HCT116 (cell line): ENCODE results near the gene FAM124B. TPM values are rescaled to one million over a fixed set of nuclear protein-coding genes. Genes with fewer than 3 reads are reported as not detected.

ENCODE experiments used
- ATAC-seq: fragments of 200-7000 bp; cut with Tn5 transposase; 2 replicates; pipeline ENCODE4 v1.9.1; 2020; ENCODE audit warnings: mild to moderate bottlenecking, moderate library complexity
- BruUV-seq: library from RNA; stranded (reverse); fragments of 400-500 nt; replicated peaks from 2 replicates; lab custom pipeline; 2021; lab: Mats Ljungman, UMichigan
- CTCF ChIA-PET: fragments of 300-600 bp; sonication (Branson Sonifier 250); formaldehyde crosslinking; loops from one replicate; lab custom pipeline; 2021; ENCODE audit warnings: antibody characterized with exemption; lab: Charles Lee
- POLR2A ChIA-PET: fragments of 300-600, 350-600 bp; sonication (Branson Sonifier 250); formaldehyde crosslinking; loops from one replicate; lab custom pipeline; 2021; ENCODE audit warnings: antibody characterized with exemption; lab: Charles Lee
- RAD21 ChIA-PET, 2 experiments: fragments of 300-600 bp; sonication (Branson Sonifier 250); formaldehyde crosslinking; loops; one replicate each; lab custom pipeline; 2023; ENCODE audit warnings: low total read pairs in 2 of 2; ENCODE audit not compliant: uncharacterized antibody in 2 of 2, unreplicated experiment in 2 of 2, low non-redundant PET in 1 of 2; lab: Charles Lee
- DNase-seq: peaks from one replicate; pipeline ENCODE4 v3.0.0-alpha.2; 2010; ENCODE audit warnings: low read depth, low spot score
- H2AFZ ChIP-seq: fragments of 200-600 bp; shearing (Covaris generic), sonication (generic); 2 replicates; pipeline ENCODE4 v1.6.1; 2017; ENCODE audit warnings: low read depth, mixed run types, mixed read lengths, antibody characterized with exemption, low read length; ENCODE audit not compliant: poor library complexity, severe bottlenecking
- H3K27ac ChIP-seq: 2 replicates; pipeline ENCODE4 v1.5.1; 2012; ENCODE audit warnings: low read depth, low read length
- H3K27me3 ChIP-seq: fragments of 200-600 bp; sonication (generic); 2 replicates; pipeline ENCODE4 v1.6.1; 2016; ENCODE audit warnings: mixed run types, low read length, mixed read lengths; ENCODE audit not compliant: insufficient read depth
- H3K36me3 ChIP-seq, 2 experiments: fragments of 200-500 bp in 1 of 2; fragments of 200-600 bp in 1 of 2; sonication (Bioruptor generic) in 1 of 2; sonication (generic) in 1 of 2; 2 replicates each; pipeline versions ENCODE4 v1.5.1 to v1.6.1; 2014 to 2016; ENCODE audit warnings: low read length in 2 of 2, inconsistent platforms in 1 of 2, mixed read lengths in 1 of 2, mixed run types in 1 of 2; ENCODE audit not compliant: insufficient read depth in 2 of 2, control insufficient read depth in 1 of 2
- H3K4me1 ChIP-seq, 2 experiments: fragments of 200-600 bp in 1 of 2; sonication (generic) in 1 of 2; 2 replicates each; pipeline versions ENCODE4 v1.5.1 to v1.6.1; 2012 to 2017; ENCODE audit warnings: low read length in 2 of 2, inconsistent platforms in 1 of 2, mild to moderate bottlenecking in 1 of 2, mixed read lengths in 1 of 2, mixed run types in 1 of 2, moderate library complexity in 1 of 2; ENCODE audit not compliant: insufficient read depth in 2 of 2, control insufficient read depth in 1 of 2
- H3K4me2 ChIP-seq: fragments of 200-600 bp; sonication (generic); 2 replicates; pipeline ENCODE4 v1.6.1; 2017; ENCODE audit warnings: mixed run types, low read length, mixed read lengths
- H3K4me3 ChIP-seq, 2 experiments: fragments of 200-600 bp in 1 of 2; sonication (generic) in 1 of 2; replicated peaks in 1 of 2; 2 replicates each; pipeline ENCODE4 v1.5.1; 2011 to 2016; ENCODE audit warnings: low read length in 2 of 2, control low read depth in 1 of 2, low read depth in 1 of 2, mild to moderate bottlenecking in 1 of 2, mixed read lengths in 1 of 2, mixed run types in 1 of 2
- H3K79me2 ChIP-seq: fragments of 200-600 bp; sonication (generic); 2 replicates; pipeline ENCODE4 v1.6.1; 2017; ENCODE audit warnings: mild to moderate bottlenecking, mixed run types, low read length, moderate library complexity, mixed read lengths; ENCODE audit not compliant: insufficient read depth
- H3K9ac ChIP-seq: fragments of 200-600 bp; sonication (generic); 2 replicates; pipeline ENCODE4 v1.6.1; 2016; ENCODE audit warnings: low read length, mixed read lengths
- H3K9me2 ChIP-seq: fragments of 200-600 bp; sonication (generic), shearing (Covaris generic); 2 replicates; pipeline ENCODE4 v1.6.1; 2017; ENCODE audit warnings: mixed run types, mild to moderate bottlenecking, moderate library complexity; ENCODE audit not compliant: insufficient read depth
- H3K9me3 ChIP-seq, 2 experiments: fragments of 200-500 bp in 1 of 2; fragments of 200-600 bp in 1 of 2; sonication (Bioruptor generic) in 1 of 2; sonication (generic) in 1 of 2; 2 replicates each; pipeline ENCODE4 v1.6.1; 2014 to 2017; ENCODE audit warnings: low read length in 2 of 2, mixed read lengths in 2 of 2, inconsistent platforms in 1 of 2, low read depth in 1 of 2, mild to moderate bottlenecking in 1 of 2, mixed run types in 1 of 2, moderate library complexity in 1 of 2; ENCODE audit not compliant: control insufficient read depth in 1 of 2, insufficient read depth in 1 of 2
- H4K20me1 ChIP-seq: fragments of 200-600 bp; sonication (generic), shearing (Covaris generic); 2 replicates; pipeline ENCODE4 v1.6.1; 2017; ENCODE audit warnings: mixed run types, mild to moderate bottlenecking, moderate library complexity; ENCODE audit not compliant: insufficient read depth
- ELF1 ChIP-seq: IDR thresholded peaks from 2 replicates; pipeline ENCODE4 v1.6.1; 2012; ENCODE audit warnings: low read depth, borderline replicate concordance
- FOSL1 ChIP-seq: IDR thresholded peaks from 2 replicates; pipeline ENCODE4 v1.6.1; 2012; ENCODE audit warnings: low read depth
- JUND ChIP-seq: IDR thresholded peaks from 2 replicates; pipeline ENCODE4 v1.6.1; 2012
- POLR2AphosphoS5 ChIP-seq: IDR thresholded peaks from 2 replicates; pipeline ENCODE4 v1.6.1; 2011; ENCODE audit warnings: mild to moderate bottlenecking, low read depth, low read length, moderate library complexity
- RAD21 ChIP-seq: IDR thresholded peaks from 2 replicates; pipeline ENCODE4 v1.6.1; 2012; ENCODE audit warnings: low read depth, mild to moderate bottlenecking
- TCF7L2 ChIP-seq: IDR thresholded peaks from 2 replicates; pipeline ENCODE4 v1.7.0; 2011; ENCODE audit warnings: borderline replicate concordance, inconsistent platforms; ENCODE audit not compliant: insufficient read depth, insufficient read length; ENCODE audit errors: extremely low read depth
- ZBTB33 ChIP-seq: IDR thresholded peaks from 2 replicates; pipeline ENCODE4 v1.6.1; 2011; ENCODE audit warnings: mild to moderate bottlenecking, low read length, moderate library complexity; ENCODE audit not compliant: insufficient replicate concordance; ENCODE audit errors: extremely low read depth
- ZNF274 ChIP-seq: fragments of 200-500 bp; sonication (Bioruptor generic); IDR thresholded peaks from 2 replicates; pipeline ENCODE4 v1.6.1; 2014; ENCODE audit warnings: mild to moderate bottlenecking, low read depth, low read length, inconsistent platforms
- intact Hi-C: fragments of 100-400 bp; cut with micrococcal nuclease; formaldehyde crosslinking; loops from 2 replicates; pipeline ENCODE4 v1.10.0; 2022
- total RNA-seq: library from RNA; stranded (reverse); gene quantifications from one replicate; pipeline ENCODE4 v1.2.1, GENCODE V29; 2021; ENCODE audit not compliant: unreplicated experiment
- TF ChIP-seq, protein P1 (sequence below): IDR thresholded peaks from 2 replicates; pipeline ENCODE4 v1.6.1; 2012; ENCODE audit warnings: low read depth

Gene FAM124B
- total RNA-seq, 1 experiment from 2014 or later, result not detected

GRCh38 chr2:224428787-224429440, 27.0 kb upstream of the FAM124B start:
- CTCF ChIA-PET, result no interaction called here
- H3K79me2 ChIP-seq, result no peaks in the 10 kb centered on the region
- RAD21 ChIA-PET, result no interaction called here
- H4K20me1 ChIP-seq, result no peaks in the 10 kb centered on the region
- H3K4me2 ChIP-seq, result no peak overlapping the region
- no peaks in the 10 kb centered on the region for H3K27me3 ChIP-seq
- no peaks in the 10 kb centered on the region for H3K9me2 ChIP-seq
- H3K4me3 ChIP-seq, result no peak overlapping the region
- no peaks in the 10 kb centered on the region for H3K9me3 ChIP-seq
- intact Hi-C loops, result no loop called here
- no peak overlapping the region for H3K9ac ChIP-seq
- no peaks in the 10 kb centered on the region for H3K4me1 ChIP-seq
- H3K27ac ChIP-seq, result no peak overlapping the region
- ATAC-seq, result no peak
- DNase-seq, result no peak
- TF ChIP-seq ZNF274 (no peak), ELF1 (no peak), POLR2AphosphoS5 (no peak), ZBTB33 (no peak), FOSL1 (no peak), JUND (no peak), TCF7L2 (no peak), RAD21 (no peak)
- TF ChIP-seq, protein P1, sequence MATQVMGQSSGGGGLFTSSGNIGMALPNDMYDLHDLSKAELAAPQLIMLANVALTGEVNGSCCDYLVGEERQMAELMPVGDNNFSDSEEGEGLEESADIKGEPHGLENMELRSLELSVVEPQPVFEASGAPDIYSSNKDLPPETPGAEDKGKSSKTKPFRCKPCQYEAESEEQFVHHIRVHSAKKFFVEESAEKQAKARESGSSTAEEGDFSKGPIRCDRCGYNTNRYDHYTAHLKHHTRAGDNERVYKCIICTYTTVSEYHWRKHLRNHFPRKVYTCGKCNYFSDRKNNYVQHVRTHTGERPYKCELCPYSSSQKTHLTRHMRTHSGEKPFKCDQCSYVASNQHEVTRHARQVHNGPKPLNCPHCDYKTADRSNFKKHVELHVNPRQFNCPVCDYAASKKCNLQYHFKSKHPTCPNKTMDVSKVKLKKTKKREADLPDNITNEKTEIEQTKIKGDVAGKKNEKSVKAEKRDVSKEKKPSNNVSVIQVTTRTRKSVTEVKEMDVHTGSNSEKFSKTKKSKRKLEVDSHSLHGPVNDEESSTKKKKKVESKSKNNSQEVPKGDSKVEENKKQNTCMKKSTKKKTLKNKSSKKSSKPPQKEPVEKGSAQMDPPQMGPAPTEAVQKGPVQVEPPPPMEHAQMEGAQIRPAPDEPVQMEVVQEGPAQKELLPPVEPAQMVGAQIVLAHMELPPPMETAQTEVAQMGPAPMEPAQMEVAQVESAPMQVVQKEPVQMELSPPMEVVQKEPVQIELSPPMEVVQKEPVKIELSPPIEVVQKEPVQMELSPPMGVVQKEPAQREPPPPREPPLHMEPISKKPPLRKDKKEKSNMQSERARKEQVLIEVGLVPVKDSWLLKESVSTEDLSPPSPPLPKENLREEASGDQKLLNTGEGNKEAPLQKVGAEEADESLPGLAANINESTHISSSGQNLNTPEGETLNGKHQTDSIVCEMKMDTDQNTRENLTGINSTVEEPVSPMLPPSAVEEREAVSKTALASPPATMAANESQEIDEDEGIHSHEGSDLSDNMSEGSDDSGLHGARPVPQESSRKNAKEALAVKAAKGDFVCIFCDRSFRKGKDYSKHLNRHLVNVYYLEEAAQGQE, result no peak
- no peak overlapping the region for H2AFZ ChIP-seq
- BruUV-seq, result no TSS peak
- H3K36me3 ChIP-seq, result no peaks in the 10 kb centered on the region
- POLR2A ChIA-PET, result no interaction called here
